ENCODE measurements around the gene SREBF1.

The SREBF1 gene

DNA sequence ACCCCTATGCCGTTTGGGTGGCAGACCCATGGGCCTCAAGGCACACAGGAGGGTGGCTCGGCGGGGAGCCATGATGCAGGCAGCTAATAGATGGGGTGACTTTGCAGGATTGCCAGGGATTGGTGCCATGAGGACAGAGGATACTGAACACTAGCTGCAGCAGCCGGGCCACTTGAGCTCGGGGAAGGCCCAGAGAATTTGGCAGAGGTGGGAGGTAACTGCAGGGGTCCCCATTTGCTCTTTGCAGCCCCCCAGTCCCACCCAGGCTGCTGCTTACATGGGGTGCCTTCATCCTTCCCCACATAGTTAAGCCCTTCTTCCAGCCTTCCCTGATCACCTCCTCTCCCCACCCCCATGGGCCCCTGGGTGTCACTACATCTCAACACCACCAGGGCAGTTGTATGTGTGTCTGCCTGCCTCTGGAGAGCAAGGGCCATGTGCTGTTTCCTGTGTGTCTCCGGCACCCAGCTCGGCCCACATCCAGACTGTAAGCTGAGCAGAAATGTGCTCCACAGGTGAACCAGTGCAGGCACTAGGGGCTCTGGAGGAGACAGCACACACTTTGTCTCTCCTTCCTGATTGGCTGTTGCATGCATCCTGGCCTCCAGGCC lies 52.0 kb downstream of the SREBF1 start:
- Histone ChIP-seq H3K9ac (ENCODE audit: low read depth, low read length) (no peak overlapping the region), H3K79me2 (ENCODE audit: insufficient read depth, low read length) (peaks cover 84% of the 10 kb centered on the region), H3K27me3 (ENCODE audit: insufficient read depth, low read length, poor library complexity) (no peaks in the 10 kb centered on the region), H3K4me1 (ENCODE audit: insufficient read depth, low read length) (peaks cover 13% of the 10 kb centered on the region), H4K20me1 (ENCODE audit: insufficient read depth, low read length) (peaks cover 92% of the 10 kb centered on the region), H3K36me3 (ENCODE audit: insufficient read depth, low read length) (no peaks in the 10 kb centered on the region), H3K27ac (ENCODE audit: low read length) (peak overlapping the region; percentile 26), H3K4me2 (ENCODE audit: insufficient read depth, low read length) (no peak overlapping the region), H3K4me3 (ENCODE audit: low read depth in 1 of 2, low read length in 2 of 2) (no peak overlapping the region), H2AFZ (ENCODE audit: low read depth, low read length) (no peak overlapping the region), H3K9me3 (ENCODE audit: insufficient read depth, low read length, severe bottlenecking) (no peaks in the 10 kb centered on the region)
- ATAC-seq (ENCODE audit: insufficient read depth, low read depth) (peak; percentile 46), DNase-seq (no peak)
- TF ChIP-seq, protein P1, sequence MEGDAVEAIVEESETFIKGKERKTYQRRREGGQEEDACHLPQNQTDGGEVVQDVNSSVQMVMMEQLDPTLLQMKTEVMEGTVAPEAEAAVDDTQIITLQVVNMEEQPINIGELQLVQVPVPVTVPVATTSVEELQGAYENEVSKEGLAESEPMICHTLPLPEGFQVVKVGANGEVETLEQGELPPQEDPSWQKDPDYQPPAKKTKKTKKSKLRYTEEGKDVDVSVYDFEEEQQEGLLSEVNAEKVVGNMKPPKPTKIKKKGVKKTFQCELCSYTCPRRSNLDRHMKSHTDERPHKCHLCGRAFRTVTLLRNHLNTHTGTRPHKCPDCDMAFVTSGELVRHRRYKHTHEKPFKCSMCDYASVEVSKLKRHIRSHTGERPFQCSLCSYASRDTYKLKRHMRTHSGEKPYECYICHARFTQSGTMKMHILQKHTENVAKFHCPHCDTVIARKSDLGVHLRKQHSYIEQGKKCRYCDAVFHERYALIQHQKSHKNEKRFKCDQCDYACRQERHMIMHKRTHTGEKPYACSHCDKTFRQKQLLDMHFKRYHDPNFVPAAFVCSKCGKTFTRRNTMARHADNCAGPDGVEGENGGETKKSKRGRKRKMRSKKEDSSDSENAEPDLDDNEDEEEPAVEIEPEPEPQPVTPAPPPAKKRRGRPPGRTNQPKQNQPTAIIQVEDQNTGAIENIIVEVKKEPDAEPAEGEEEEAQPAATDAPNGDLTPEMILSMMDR (IDR thresholded peaks at IDR 0.05; ENCODE audit: borderline replicate concordance, extremely low read depth, low read length, poor library complexity, severe bottlenecking), result peak; percentile 27
- TF ChIP-seq EZH2 (IDR thresholded peaks at IDR 0.05; ENCODE audit: borderline replicate concordance, low read depth, low read length, severe bottlenecking), result no peak

DNA sequence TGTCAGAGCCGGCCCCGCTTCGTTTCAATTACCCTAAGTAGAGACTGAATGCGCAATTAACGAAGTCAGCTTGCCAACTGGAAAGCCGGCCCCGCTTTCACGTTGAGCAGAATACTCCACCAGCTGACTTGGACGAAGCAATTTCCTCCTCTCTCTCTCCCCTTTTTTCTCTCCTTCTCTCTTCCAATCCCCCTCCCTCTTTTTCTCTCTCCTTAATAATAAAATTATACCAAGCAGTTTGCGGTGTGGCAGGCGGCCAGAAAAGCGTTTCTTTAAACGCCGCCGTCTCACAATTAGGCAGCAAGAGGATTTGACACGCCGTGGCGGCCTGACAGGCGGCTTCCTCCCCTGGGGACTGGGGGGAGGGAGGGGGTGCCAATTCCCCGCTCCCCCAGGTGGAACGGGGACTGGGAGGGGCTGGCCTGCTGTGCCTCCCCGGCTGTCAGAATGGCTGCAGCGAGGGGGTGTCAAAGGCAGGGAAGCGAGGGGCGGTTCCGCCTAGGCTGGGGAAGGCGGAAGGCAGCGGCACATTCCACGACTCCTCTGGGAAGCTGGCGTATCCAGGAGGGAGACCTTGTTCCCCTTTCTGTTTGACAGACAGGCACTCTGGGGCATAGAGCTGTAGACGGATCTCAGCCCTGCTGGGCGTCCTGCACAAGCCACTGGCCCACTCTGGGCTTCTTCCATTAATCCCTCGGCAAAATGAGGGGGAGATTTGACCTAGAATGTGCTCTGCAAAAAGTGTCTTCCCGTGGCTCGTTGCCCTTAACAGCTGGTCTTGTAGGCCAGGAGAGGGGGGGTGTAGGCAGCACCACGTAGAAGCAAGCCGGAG lies 52.7 kb downstream of the SREBF1 start:
- Histone ChIP-seq H3K27me3 (ENCODE audit: insufficient read depth, low read length, poor library complexity) (no peaks in the 10 kb centered on the region), H3K4me2 (ENCODE audit: insufficient read depth, low read length) (no peak overlapping the region), H3K9me3 (ENCODE audit: insufficient read depth, low read length, severe bottlenecking) (no peaks in the 10 kb centered on the region), H3K4me3 (ENCODE audit: low read depth in 1 of 2, low read length in 2 of 2) (no peak overlapping the region), H3K4me1 (ENCODE audit: insufficient read depth, low read length) (peaks cover 13% of the 10 kb centered on the region), H4K20me1 (ENCODE audit: insufficient read depth, low read length) (peaks cover 90% of the 10 kb centered on the region), H3K27ac (ENCODE audit: low read length) (no peak overlapping the region), H2AFZ (ENCODE audit: low read depth, low read length) (no peak overlapping the region), H3K9ac (ENCODE audit: low read depth, low read length) (no peak overlapping the region), H3K36me3 (ENCODE audit: insufficient read depth, low read length) (no peaks in the 10 kb centered on the region), H3K79me2 (ENCODE audit: insufficient read depth, low read length) (peaks cover 82% of the 10 kb centered on the region)
- no peak for ATAC-seq (ENCODE audit: insufficient read depth, low read depth)
- peak; percentile 36 for DNase-seq
- TF ChIP-seq EZH2 (IDR thresholded peaks at IDR 0.05; ENCODE audit: borderline replicate concordance, low read depth, low read length, severe bottlenecking), result no peak
- TF ChIP-seq, protein P1 (IDR thresholded peaks at IDR 0.05; ENCODE audit: borderline replicate concordance, extremely low read depth, low read length, poor library complexity, severe bottlenecking), result no peak

DNA sequence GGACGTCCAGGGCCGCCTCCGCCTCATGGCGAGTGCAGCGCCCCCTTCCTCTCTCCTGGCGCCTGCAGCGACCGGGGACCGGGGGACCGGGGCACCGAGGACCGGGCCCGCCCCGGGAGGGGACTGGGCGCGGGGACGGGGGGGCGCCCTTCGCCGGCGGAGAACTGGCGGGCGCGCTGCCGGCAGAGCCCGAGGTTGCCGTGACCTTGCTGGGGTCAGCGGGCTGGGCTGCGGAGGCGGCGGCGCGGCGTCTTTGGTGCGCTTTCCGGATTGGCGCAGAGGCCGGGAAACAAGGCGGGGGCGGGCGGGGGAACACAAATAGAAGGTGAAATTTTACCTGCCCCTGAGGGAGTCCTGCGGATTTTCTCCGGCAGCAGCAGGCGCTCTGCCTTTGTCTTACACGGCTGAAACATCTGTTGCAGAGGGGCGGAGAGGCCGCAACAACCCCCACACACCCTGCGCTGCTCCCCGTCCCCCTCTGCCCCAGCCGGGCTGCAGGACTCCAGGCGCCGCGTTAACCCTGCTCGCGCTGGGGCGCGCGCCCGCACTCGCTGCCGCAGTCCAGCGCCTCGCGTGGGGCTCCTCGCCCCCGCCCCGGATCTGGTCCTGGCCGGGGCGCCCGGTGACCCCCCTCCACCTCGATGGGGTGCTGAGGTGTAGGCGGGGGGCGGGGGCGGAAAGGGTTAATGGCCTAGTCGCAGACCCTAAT lies 53.5 kb downstream of the SREBF1 start:
- Histone ChIP-seq H3K27ac (ENCODE audit: low read length) (no peak overlapping the region), H3K9me3 (ENCODE audit: insufficient read depth, low read length, severe bottlenecking) (no peaks in the 10 kb centered on the region), H3K9ac (ENCODE audit: low read depth, low read length) (no peak overlapping the region), H3K79me2 (ENCODE audit: insufficient read depth, low read length) (peaks cover 81% of the 10 kb centered on the region), H4K20me1 (ENCODE audit: insufficient read depth, low read length) (peaks cover 91% of the 10 kb centered on the region), H3K4me2 (ENCODE audit: insufficient read depth, low read length) (no peak overlapping the region), H2AFZ (ENCODE audit: low read depth, low read length) (no peak overlapping the region), H3K27me3 (ENCODE audit: insufficient read depth, low read length, poor library complexity) (no peaks in the 10 kb centered on the region), H3K4me1 (ENCODE audit: insufficient read depth, low read length) (peaks cover 13% of the 10 kb centered on the region), H3K36me3 (ENCODE audit: insufficient read depth, low read length) (no peaks in the 10 kb centered on the region), H3K4me3 (ENCODE audit: low read depth in 1 of 2, low read length in 2 of 2) (no peak overlapping the region)
- DNase-seq (no peak), ATAC-seq (ENCODE audit: insufficient read depth, low read depth) (no peak)
- no peak for TF ChIP-seq EZH2 (IDR thresholded peaks at IDR 0.05; ENCODE audit: borderline replicate concordance, low read depth, low read length, severe bottlenecking)
- TF ChIP-seq, protein P1 (IDR thresholded peaks at IDR 0.05; ENCODE audit: borderline replicate concordance, extremely low read depth, low read length, poor library complexity, severe bottlenecking), result no peak
